OCI-LY3 (cell line): Measurements from ENCODE around the gene TPM4.

Experiments
- CTCF ChIP-seq: fragments of 200-600, 300-600 bp; sonication (generic); IDR thresholded peaks from 2 replicates; pipeline ENCODE4 v1.5.1; 2014; ENCODE audit warnings: antibody characterized with exemption, low read length, low read depth
- EZH2phosphoT487 ChIP-seq: fragments of 200-600 bp; shearing (Covaris generic); IDR thresholded peaks from 2 replicates; pipeline ENCODE4 v1.6.1; 2018; ENCODE audit warnings: antibody characterized with exemption, mixed run types, low read depth

- TF ChIP-seq CTCF: no peak
- no peak for TF ChIP-seq EZH2phosphoT487
These were observed 33.7 kb upstream of the TPM4 start for GRCh38 chr19:16042533-16043085.
